Stimulated activated CD8-positive, alpha-beta memory T cell treated with anti-CD3 and anti-CD28 coated beads, Interleukin-7, amount 100 ng/mL, for 4 hours (primary cell): ENCODE results near the gene CFAP46.

Source experiments
- DNase-seq, 2 donors: peaks; one replicate each; pipeline ENCODE4 v3.0.0-alpha.2; 2020; ENCODE audit warnings: low read depth in 2 of 2

CFAP46 gene

GRCh38 chr10:132862485-132863420, 79.6 kb downstream of the CFAP46 start:
- no peak for DNase-seq

GRCh38 chr10:132861884-132862461, 80.4 kb downstream of the CFAP46 start:
- no peak for DNase-seq

- DNase-seq: no peak
Observed at GRCh38 chr10:132861116-132861691, 81.2 kb downstream of the CFAP46 start.

- no peak for DNase-seq
Observed at GRCh38 chr10:132860532-132860931, 81.8 kb downstream of the CFAP46 start.

- no peak for DNase-seq
Observed at GRCh38 chr10:132859084-132859855, 83.1 kb downstream of the CFAP46 start.

GRCh38 chr10:132858121-132859081, 84.0 kb downstream of the CFAP46 start:
- no peak for DNase-seq

GRCh38 chr10:132856869-132857524, 85.4 kb downstream of the CFAP46 start:
- no peak for DNase-seq

GRCh38 chr10:132855889-132856288, 86.5 kb downstream of the CFAP46 start:
- DNase-seq: no peak

- DNase-seq: no peak
Observed at GRCh38 chr10:132851451-132851850, 90.9 kb downstream of the CFAP46 start.

- no peak for DNase-seq
Observed at GRCh38 chr10:132850896-132851295, 91.5 kb downstream of the CFAP46 start.

GRCh38 chr10:132850246-132850645, 92.1 kb downstream of the CFAP46 start:
- DNase-seq: no peak

GRCh38 chr10:132849546-132850031, 92.8 kb downstream of the CFAP46 start:
- DNase-seq: no peak

GRCh38 chr10:132848951-132849545, 93.3 kb downstream of the CFAP46 start:
- DNase-seq: no peak

- DNase-seq: no peak
Observed at GRCh38 chr10:132848291-132848701, 94.1 kb downstream of the CFAP46 start.

- DNase-seq: no peak
Observed at GRCh38 chr10:132847856-132848255, 94.5 kb downstream of the CFAP46 start.

- DNase-seq: no peak
Observed at GRCh38 chr10:132847416-132847777, 95.0 kb downstream of the CFAP46 start.

GRCh38 chr10:132846631-132847415, 95.5 kb downstream of the CFAP46 start:
- no peak for DNase-seq

- DNase-seq: no peak
Observed at GRCh38 chr10:132845780-132846595, 96.4 kb downstream of the CFAP46 start.
